Tibial nerve (tissue), 4 donors: ENCODE results near the gene CAMKMT.

Experiments
- EP300 ChIP-seq, 2 donors: sonication (generic); formaldehyde crosslinking; IDR thresholded peaks; one replicate each; pipeline ENCODE4 v1.6.1; 2017; ENCODE audit warnings: antibody characterized with exemption in 2 of 2, mild to moderate bottlenecking in 1 of 2
- POLR2A ChIP-seq, 2 donors: fragments of 450-650 bp; IDR thresholded peaks; one replicate each; pipeline ENCODE4 v1.6.1; 2017; ENCODE audit warnings: antibody characterized with exemption in 2 of 2, mild to moderate bottlenecking in 2 of 2, moderate library complexity in 2 of 2
- TF ChIP-seq, protein P1 (sequence below), 5 experiments: fragments of 200-600 bp in 3 of 5; fragments of 450-650 bp in 2 of 5; sonication (generic) in 3 of 5; IDR thresholded peaks; one replicate each; pipeline ENCODE4 v1.5.1; 2016 to 2019; ENCODE audit warnings: antibody characterized with exemption in 5 of 5, mild to moderate bottlenecking in 3 of 5, moderate library complexity in 2 of 5

GRCh38 chr2:44723921-44724320, 362.2 kb downstream of the CAMKMT start:
- TF ChIP-seq, protein P1, sequence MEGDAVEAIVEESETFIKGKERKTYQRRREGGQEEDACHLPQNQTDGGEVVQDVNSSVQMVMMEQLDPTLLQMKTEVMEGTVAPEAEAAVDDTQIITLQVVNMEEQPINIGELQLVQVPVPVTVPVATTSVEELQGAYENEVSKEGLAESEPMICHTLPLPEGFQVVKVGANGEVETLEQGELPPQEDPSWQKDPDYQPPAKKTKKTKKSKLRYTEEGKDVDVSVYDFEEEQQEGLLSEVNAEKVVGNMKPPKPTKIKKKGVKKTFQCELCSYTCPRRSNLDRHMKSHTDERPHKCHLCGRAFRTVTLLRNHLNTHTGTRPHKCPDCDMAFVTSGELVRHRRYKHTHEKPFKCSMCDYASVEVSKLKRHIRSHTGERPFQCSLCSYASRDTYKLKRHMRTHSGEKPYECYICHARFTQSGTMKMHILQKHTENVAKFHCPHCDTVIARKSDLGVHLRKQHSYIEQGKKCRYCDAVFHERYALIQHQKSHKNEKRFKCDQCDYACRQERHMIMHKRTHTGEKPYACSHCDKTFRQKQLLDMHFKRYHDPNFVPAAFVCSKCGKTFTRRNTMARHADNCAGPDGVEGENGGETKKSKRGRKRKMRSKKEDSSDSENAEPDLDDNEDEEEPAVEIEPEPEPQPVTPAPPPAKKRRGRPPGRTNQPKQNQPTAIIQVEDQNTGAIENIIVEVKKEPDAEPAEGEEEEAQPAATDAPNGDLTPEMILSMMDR (IDR thresholded peaks at IDR 0.05) = no peak
- TF ChIP-seq POLR2A (IDR thresholded peaks at IDR 0.05) = no peak
- TF ChIP-seq EP300 (IDR thresholded peaks at IDR 0.05) = no peak
